ENCODE results near the gene DHX29.

DNA sequence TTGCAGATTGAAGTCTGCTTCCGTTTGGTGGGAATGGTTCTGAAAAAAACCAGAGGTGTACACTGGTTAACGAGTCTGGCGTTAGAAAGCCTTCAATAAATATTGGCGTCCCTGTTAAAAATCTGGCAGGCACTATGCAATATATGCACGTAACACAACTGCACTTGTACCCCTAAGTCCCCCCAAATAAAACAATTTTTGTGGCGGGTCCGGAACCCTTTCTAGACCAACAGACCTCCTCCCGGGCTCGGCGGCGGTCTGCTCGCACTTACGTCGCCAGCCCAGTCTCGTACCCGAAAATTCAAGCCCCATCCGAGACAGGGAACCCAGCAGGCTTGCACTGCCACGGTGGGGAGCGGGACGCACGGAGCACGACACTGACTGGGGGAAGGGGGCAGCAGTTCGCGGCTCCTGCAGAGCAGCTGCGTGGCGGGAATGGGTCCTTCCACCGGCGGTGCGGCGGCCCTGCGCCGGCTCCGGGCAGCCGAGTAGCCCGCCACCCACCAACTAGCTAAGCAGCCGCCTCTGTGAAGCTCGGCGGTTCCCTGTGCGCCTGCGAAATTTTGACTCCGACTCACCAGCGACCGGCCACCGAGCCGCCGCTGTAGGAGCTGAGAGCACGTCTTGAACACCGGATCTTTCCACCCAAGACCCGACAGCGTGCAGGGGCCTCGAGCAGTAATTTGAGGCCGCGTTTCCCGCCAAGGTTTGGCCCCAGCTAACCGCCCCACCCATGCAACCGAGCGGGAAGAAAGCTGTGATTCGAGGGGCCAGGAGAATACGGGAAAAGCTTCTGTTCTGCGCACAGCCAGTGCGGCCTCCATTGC is 84.3 kb downstream of the DHX29 start:
- TF ChIP-seq, protein P1, sequence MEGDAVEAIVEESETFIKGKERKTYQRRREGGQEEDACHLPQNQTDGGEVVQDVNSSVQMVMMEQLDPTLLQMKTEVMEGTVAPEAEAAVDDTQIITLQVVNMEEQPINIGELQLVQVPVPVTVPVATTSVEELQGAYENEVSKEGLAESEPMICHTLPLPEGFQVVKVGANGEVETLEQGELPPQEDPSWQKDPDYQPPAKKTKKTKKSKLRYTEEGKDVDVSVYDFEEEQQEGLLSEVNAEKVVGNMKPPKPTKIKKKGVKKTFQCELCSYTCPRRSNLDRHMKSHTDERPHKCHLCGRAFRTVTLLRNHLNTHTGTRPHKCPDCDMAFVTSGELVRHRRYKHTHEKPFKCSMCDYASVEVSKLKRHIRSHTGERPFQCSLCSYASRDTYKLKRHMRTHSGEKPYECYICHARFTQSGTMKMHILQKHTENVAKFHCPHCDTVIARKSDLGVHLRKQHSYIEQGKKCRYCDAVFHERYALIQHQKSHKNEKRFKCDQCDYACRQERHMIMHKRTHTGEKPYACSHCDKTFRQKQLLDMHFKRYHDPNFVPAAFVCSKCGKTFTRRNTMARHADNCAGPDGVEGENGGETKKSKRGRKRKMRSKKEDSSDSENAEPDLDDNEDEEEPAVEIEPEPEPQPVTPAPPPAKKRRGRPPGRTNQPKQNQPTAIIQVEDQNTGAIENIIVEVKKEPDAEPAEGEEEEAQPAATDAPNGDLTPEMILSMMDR (conservative IDR thresholded peaks at IDR 0.05), result no peak
- no peak for TF ChIP-seq EZH2 (IDR thresholded peaks at IDR 0.05; ENCODE audit: low read depth)

Measured in PC-9 (cell line).